Neural cell (in vitro differentiated cells): Measurements from ENCODE around the gene NECTIN4. TPM values are rescaled to one million over a fixed set of nuclear protein-coding genes. Genes with fewer than 3 reads are reported as not detected.

Source experiments
- H2AFZ ChIP-seq: fragments of 200-600, 300-800 bp; sonication (generic), shearing (Covaris generic); 2 replicates; pipeline ENCODE4 v1.6.0; 2014; ENCODE audit warnings: low read depth, mild to moderate bottlenecking, antibody characterized with exemption, low read length, moderate library complexity
- H3F3A ChIP-seq: fragments of 200-600 bp; shearing (Covaris generic); 2 replicates; pipeline ENCODE4 v1.6.1; 2016; ENCODE audit warnings: mild to moderate bottlenecking, moderate library complexity, mixed read lengths, antibody characterized with exemption, low read length; ENCODE audit not compliant: insufficient read depth, poor library complexity, severe bottlenecking
- H3K27ac ChIP-seq: fragments of 200-600, 300-800 bp; sonication (generic), shearing (Covaris generic); 2 replicates; pipeline ENCODE4 v1.5.1; 2014; ENCODE audit warnings: mild to moderate bottlenecking, low read length, moderate library complexity
- H3K27me3 ChIP-seq: fragments of 300-800, 200-600 bp; sonication (generic), shearing (Covaris generic); 2 replicates; pipeline ENCODE4 v1.6.0; 2014; ENCODE audit warnings: mild to moderate bottlenecking, low read depth, low read length, moderate library complexity; ENCODE audit not compliant: insufficient read depth
- H3K36me3 ChIP-seq: fragments of 300-800, 200-600 bp; sonication (generic), shearing (Covaris generic); 2 replicates; pipeline ENCODE4 v1.5.1; 2014; ENCODE audit warnings: mild to moderate bottlenecking, antibody characterized with exemption, low read length, moderate library complexity; ENCODE audit not compliant: insufficient read depth
- H3K4me2 ChIP-seq: fragments of 300-800, 200-600 bp; sonication (generic), shearing (Covaris generic); 2 replicates; pipeline ENCODE4 v1.6.0; 2014; ENCODE audit warnings: mild to moderate bottlenecking, low read length
- H3K4me3 ChIP-seq: fragments of 300-800, 200-600 bp; sonication (generic), shearing (Covaris generic); 2 replicates; pipeline ENCODE4 v1.5.1; 2014; ENCODE audit warnings: mild to moderate bottlenecking, low read length, moderate library complexity
- H3K79me2 ChIP-seq: fragments of 200-600 bp; shearing (Covaris generic); replicated peaks from 2 replicates; pipeline ENCODE4 v1.6.0; 2014; ENCODE audit warnings: mild to moderate bottlenecking, low read length, moderate library complexity; ENCODE audit not compliant: insufficient read depth
- H3K9ac ChIP-seq: fragments of 300-800, 200-600 bp; sonication (generic), shearing (Covaris generic); 2 replicates; pipeline ENCODE4 v1.6.1; 2016; ENCODE audit warnings: mild to moderate bottlenecking, low read length, mixed read lengths
- H3K9me2 ChIP-seq: fragments of 200-600 bp; shearing (Covaris generic); 2 replicates; pipeline ENCODE4 v1.6.1; 2016; ENCODE audit warnings: mild to moderate bottlenecking, low read length, mixed read lengths; ENCODE audit not compliant: insufficient read depth
- H3K9me3 ChIP-seq: fragments of 200-600, 300-800 bp; sonication (generic), shearing (Covaris generic); 2 replicates; pipeline ENCODE4 v1.6.1; 2016; ENCODE audit warnings: mild to moderate bottlenecking, mixed run types, low read length, moderate library complexity, mixed read lengths
- H4K20me1 ChIP-seq: fragments of 200-600 bp; shearing (Covaris generic); 2 replicates; pipeline ENCODE4 v1.6.1; 2016; ENCODE audit warnings: mild to moderate bottlenecking, mixed run types; ENCODE audit not compliant: insufficient read depth
- EP300 ChIP-seq: fragments of 450-650 bp; conservative IDR thresholded peaks from 2 replicates; pipeline ENCODE4 v1.6.1; 2014; ENCODE audit warnings: antibody characterized with exemption, mild to moderate bottlenecking, moderate library complexity; ENCODE audit not compliant: poor library complexity, severe bottlenecking
- EZH2 ChIP-seq: fragments of 200-600, 300-800 bp; shearing (Covaris generic), sonication (generic); IDR thresholded peaks from 2 replicates; pipeline ENCODE4 v1.6.1; 2014; ENCODE audit warnings: antibody characterized with exemption, low read length, borderline replicate concordance, mild to moderate bottlenecking; ENCODE audit not compliant: insufficient read depth, poor library complexity, severe bottlenecking
- MXI1 ChIP-seq: fragments of 450-650 bp; conservative IDR thresholded peaks from 2 replicates; pipeline ENCODE4 v1.6.1; 2014; ENCODE audit warnings: antibody characterized with exemption, mild to moderate bottlenecking; ENCODE audit not compliant: poor library complexity, severe bottlenecking
- POLR2AphosphoS5 ChIP-seq: IDR thresholded peaks from 2 replicates; pipeline ENCODE4 v1.6.1; 2012
- RAD21 ChIP-seq: fragments of 450-650 bp; conservative IDR thresholded peaks from 2 replicates; pipeline ENCODE4 v1.6.1; 2014; ENCODE audit warnings: antibody characterized with exemption, mild to moderate bottlenecking, moderate library complexity
- SMC3 ChIP-seq: fragments of 450-650 bp; conservative IDR thresholded peaks from 2 replicates; pipeline ENCODE4 v1.6.1; 2014; ENCODE audit warnings: antibody characterized with exemption, mild to moderate bottlenecking, moderate library complexity; ENCODE audit not compliant: poor library complexity
- TAF1 ChIP-seq: IDR thresholded peaks from 2 replicates; pipeline ENCODE4 v1.6.1; 2012; ENCODE audit warnings: low read depth
- polyA plus RNA-seq: library from polyadenylated mRNA; depleted of rRNA; stranded (reverse); fragments of >200 nt; gene quantifications from 2 replicates; pipeline ENCODE4 v1.2.3, GENCODE V29; 2014
- TF ChIP-seq, protein P1 (sequence below): fragments of 450-650 bp; IDR thresholded peaks from 2 replicates; pipeline ENCODE4 v1.5.1; 2014; ENCODE audit warnings: antibody characterized with exemption, mild to moderate bottlenecking, moderate library complexity; ENCODE audit not compliant: poor library complexity, severe bottlenecking
- TF ChIP-seq, protein P2 (sequence below): IDR thresholded peaks from 2 replicates; pipeline ENCODE4 v1.6.1; 2012; ENCODE audit warnings: borderline replicate concordance

The NECTIN4 gene
- polyA plus RNA-seq, 1 donor from 2014 or later: not detected

- Histone ChIP-seq H4K20me1 (no peaks in the 10 kb centered on the region), H3K4me2 (no peak overlapping the region), H3K27ac (no peak overlapping the region), H3K9me2 (no peaks in the 10 kb centered on the region), H3F3A (peaks cover 5% of the 10 kb centered on the region), H3K79me2 (no peaks in the 10 kb centered on the region), H3K4me3 (no peak overlapping the region), H2AFZ (no peak overlapping the region), H3K9me3 (no peaks in the 10 kb centered on the region), H3K9ac (no peak overlapping the region), H3K27me3 (no peaks in the 10 kb centered on the region), H3K36me3 (no peaks in the 10 kb centered on the region)
- no peak for TF ChIP-seq EP300
- TF ChIP-seq RAD21: no peak
- TF ChIP-seq, protein P1, sequence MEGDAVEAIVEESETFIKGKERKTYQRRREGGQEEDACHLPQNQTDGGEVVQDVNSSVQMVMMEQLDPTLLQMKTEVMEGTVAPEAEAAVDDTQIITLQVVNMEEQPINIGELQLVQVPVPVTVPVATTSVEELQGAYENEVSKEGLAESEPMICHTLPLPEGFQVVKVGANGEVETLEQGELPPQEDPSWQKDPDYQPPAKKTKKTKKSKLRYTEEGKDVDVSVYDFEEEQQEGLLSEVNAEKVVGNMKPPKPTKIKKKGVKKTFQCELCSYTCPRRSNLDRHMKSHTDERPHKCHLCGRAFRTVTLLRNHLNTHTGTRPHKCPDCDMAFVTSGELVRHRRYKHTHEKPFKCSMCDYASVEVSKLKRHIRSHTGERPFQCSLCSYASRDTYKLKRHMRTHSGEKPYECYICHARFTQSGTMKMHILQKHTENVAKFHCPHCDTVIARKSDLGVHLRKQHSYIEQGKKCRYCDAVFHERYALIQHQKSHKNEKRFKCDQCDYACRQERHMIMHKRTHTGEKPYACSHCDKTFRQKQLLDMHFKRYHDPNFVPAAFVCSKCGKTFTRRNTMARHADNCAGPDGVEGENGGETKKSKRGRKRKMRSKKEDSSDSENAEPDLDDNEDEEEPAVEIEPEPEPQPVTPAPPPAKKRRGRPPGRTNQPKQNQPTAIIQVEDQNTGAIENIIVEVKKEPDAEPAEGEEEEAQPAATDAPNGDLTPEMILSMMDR: no peak
- no peak for TF ChIP-seq SMC3
- TF ChIP-seq, protein P2, sequence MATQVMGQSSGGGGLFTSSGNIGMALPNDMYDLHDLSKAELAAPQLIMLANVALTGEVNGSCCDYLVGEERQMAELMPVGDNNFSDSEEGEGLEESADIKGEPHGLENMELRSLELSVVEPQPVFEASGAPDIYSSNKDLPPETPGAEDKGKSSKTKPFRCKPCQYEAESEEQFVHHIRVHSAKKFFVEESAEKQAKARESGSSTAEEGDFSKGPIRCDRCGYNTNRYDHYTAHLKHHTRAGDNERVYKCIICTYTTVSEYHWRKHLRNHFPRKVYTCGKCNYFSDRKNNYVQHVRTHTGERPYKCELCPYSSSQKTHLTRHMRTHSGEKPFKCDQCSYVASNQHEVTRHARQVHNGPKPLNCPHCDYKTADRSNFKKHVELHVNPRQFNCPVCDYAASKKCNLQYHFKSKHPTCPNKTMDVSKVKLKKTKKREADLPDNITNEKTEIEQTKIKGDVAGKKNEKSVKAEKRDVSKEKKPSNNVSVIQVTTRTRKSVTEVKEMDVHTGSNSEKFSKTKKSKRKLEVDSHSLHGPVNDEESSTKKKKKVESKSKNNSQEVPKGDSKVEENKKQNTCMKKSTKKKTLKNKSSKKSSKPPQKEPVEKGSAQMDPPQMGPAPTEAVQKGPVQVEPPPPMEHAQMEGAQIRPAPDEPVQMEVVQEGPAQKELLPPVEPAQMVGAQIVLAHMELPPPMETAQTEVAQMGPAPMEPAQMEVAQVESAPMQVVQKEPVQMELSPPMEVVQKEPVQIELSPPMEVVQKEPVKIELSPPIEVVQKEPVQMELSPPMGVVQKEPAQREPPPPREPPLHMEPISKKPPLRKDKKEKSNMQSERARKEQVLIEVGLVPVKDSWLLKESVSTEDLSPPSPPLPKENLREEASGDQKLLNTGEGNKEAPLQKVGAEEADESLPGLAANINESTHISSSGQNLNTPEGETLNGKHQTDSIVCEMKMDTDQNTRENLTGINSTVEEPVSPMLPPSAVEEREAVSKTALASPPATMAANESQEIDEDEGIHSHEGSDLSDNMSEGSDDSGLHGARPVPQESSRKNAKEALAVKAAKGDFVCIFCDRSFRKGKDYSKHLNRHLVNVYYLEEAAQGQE: no peak
- no peak for TF ChIP-seq TAF1
These were observed 55.6 kb downstream of the NECTIN4 start for GRCh38 chr1:161033751-161034150.

- Histone ChIP-seq H3K27ac (no peak overlapping the region), H3K36me3 (no peaks in the 10 kb centered on the region), H3K79me2 (no peaks in the 10 kb centered on the region), H4K20me1 (no peaks in the 10 kb centered on the region), H3F3A (peaks cover 4% of the 10 kb centered on the region), H3K9ac (no peak overlapping the region), H2AFZ (no peak overlapping the region), H3K9me3 (no peaks in the 10 kb centered on the region), H3K4me3 (no peak overlapping the region), H3K27me3 (no peaks in the 10 kb centered on the region), H3K9me2 (no peaks in the 10 kb centered on the region), H3K4me2 (no peak overlapping the region)
- no peak for TF ChIP-seq EZH2
- TF ChIP-seq TAF1: no peak
- TF ChIP-seq, protein P1: no peak
- TF ChIP-seq, protein P2: no peak
- TF ChIP-seq MXI1: no peak
- no peak for TF ChIP-seq POLR2AphosphoS5
- no peak for TF ChIP-seq SMC3
- TF ChIP-seq EP300: no peak
- no peak for TF ChIP-seq RAD21
These were observed 56.9 kb downstream of the NECTIN4 start for GRCh38 chr1:161032409-161032808.
